ENCODE measurements around the gene BSDC1.

- no peak for TF ChIP-seq MAX (IDR thresholded peaks at IDR 0.05)
- TF ChIP-seq, protein P1, sequence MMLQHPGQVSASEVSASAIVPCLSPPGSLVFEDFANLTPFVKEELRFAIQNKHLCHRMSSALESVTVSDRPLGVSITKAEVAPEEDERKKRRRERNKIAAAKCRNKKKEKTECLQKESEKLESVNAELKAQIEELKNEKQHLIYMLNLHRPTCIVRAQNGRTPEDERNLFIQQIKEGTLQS (IDR thresholded peaks at IDR 0.05): no peak
- TF ChIP-seq CTCF (IDR thresholded peaks at IDR 0.05 in 2 of 3, conservative IDR thresholded peaks at IDR 0.05 in 1 of 3; ENCODE audit: borderline replicate concordance in 1 of 3, insufficient read depth in 1 of 3, low read depth in 2 of 3, low read length in 2 of 3): no peak
- no peak for TF ChIP-seq EZH2 (IDR thresholded peaks at IDR 0.05)
- TF ChIP-seq YY1 (IDR thresholded peaks at IDR 0.05; ENCODE audit: extremely low read depth, insufficient replicate concordance, low read depth, low read length): no peak
- no peak for TF ChIP-seq POLR2A (IDR thresholded peaks at IDR 0.05; ENCODE audit: borderline replicate concordance, extremely low read depth, insufficient read depth, insufficient read length)
- no peak for TF ChIP-seq FOSL1 (IDR thresholded peaks at IDR 0.05; ENCODE audit: low read depth)
- no peak for TF ChIP-seq ZNF274 (IDR thresholded peaks at IDR 0.05; ENCODE audit: low read depth, low read length)
- no peak for TF ChIP-seq EZH2phosphoT487 (IDR thresholded peaks at IDR 0.05; ENCODE audit: borderline replicate concordance)
- no peak for TF ChIP-seq SP1 (IDR thresholded peaks at IDR 0.05; ENCODE audit: low read depth)
- no peak for TF ChIP-seq CEBPB (IDR thresholded peaks at IDR 0.05; ENCODE audit: low read depth)
Observed at GRCh38 chr1:32318127-32318869, 75.9 kb downstream of the BSDC1 start.

Data from HCT116 (cell line).